GM12872 (cell line): ENCODE data around the gene WNT5B.
A peak's percentile ranks its signal among the peaks of the same experiment; 100 is the strongest.

Experiments used
- CTCF ChIP-seq: IDR thresholded peaks from 3 replicates; pipeline ENCODE4 v1.5.1; 2011; ENCODE audit warnings: low read depth, mild to moderate bottlenecking, low read length, moderate library complexity; ENCODE audit not compliant: insufficient read depth

WNT5B gene

GRCh38 chr12:1587927-1588574, 41.0 kb upstream of the WNT5B start:
- TF ChIP-seq CTCF: no peak

GRCh38 chr12:1588575-1588947, 40.5 kb upstream of the WNT5B start:
- no peak for TF ChIP-seq CTCF

GRCh38 chr12:1590221-1590979, 38.6 kb upstream of the WNT5B start:
- no peak for TF ChIP-seq CTCF

- 0 out of 3 replicates have a peak, but pooled peaks have one; percentile 2 for TF ChIP-seq CTCF
Measured at GRCh38 chr12:1591034-1591433, 38.0 kb upstream of the WNT5B start.

GRCh38 chr12:1591543-1591942, 37.5 kb upstream of the WNT5B start:
- TF ChIP-seq CTCF: no peak

- no peak for TF ChIP-seq CTCF
Measured at GRCh38 chr12:1592444-1593173, 36.4 kb upstream of the WNT5B start.
